Astrocyte (in vitro differentiated cells and primary cell): ENCODE results near the gene ATL2. TPM values are rescaled to one million over a fixed set of nuclear protein-coding genes. Genes with fewer than 3 reads are reported as not detected.

ENCODE experiments used
- DNase-seq: peaks from one replicate; pipeline ENCODE4 v3.0.0-alpha.2; 2010; ENCODE audit warnings: low read depth
- FAIRE-seq: peaks from 2 replicates; lab custom pipeline; 2011; peaks lifted over from hg19 to GRCh38; lab: Jason Lieb, UNC
- H2AFZ ChIP-seq: 2 replicates; pipeline ENCODE4 v1.6.0; 2012; ENCODE audit warnings: low read depth, low read length, inconsistent platforms
- H3K27ac ChIP-seq: 2 replicates; pipeline ENCODE4 v1.5.1; 2011; ENCODE audit warnings: low read depth, low read length, inconsistent platforms
- H3K27me3 ChIP-seq: 2 replicates; pipeline ENCODE4 v1.6.0; 2011; ENCODE audit warnings: low read length, inconsistent platforms; ENCODE audit not compliant: insufficient read depth
- H3K36me3 ChIP-seq: 2 replicates; pipeline ENCODE4 v1.5.1; 2011; ENCODE audit warnings: low read length, inconsistent platforms; ENCODE audit not compliant: insufficient read depth
- H3K4me1 ChIP-seq: 2 replicates; pipeline ENCODE4 v1.5.1; 2011; ENCODE audit warnings: low read length, inconsistent platforms; ENCODE audit not compliant: insufficient read depth
- H3K4me2 ChIP-seq: 2 replicates; pipeline ENCODE4 v1.6.0; 2012; ENCODE audit warnings: low read length, inconsistent platforms
- H3K4me3 ChIP-seq: 2 replicates; pipeline ENCODE4 v1.5.1; 2011; ENCODE audit warnings: low read depth, mild to moderate bottlenecking, low read length, inconsistent platforms; ENCODE audit not compliant: insufficient read depth
- H3K79me2 ChIP-seq: 2 replicates; pipeline ENCODE4 v1.6.0; 2012; ENCODE audit warnings: mild to moderate bottlenecking, low read length, inconsistent platforms; ENCODE audit not compliant: insufficient read depth
- H3K9ac ChIP-seq: 2 replicates; pipeline ENCODE4 v1.6.0; 2012; ENCODE audit warnings: mild to moderate bottlenecking, low read length, inconsistent platforms
- H3K9me3 ChIP-seq: 2 replicates; pipeline ENCODE4 v1.5.1; 2012; ENCODE audit warnings: low read depth, mild to moderate bottlenecking, low read length, inconsistent platforms; ENCODE audit not compliant: insufficient read depth
- H4K20me1 ChIP-seq: 2 replicates; pipeline ENCODE4 v1.6.0; 2012; ENCODE audit warnings: low read length, inconsistent platforms; ENCODE audit not compliant: insufficient read depth
- H3K27ac Mint-ChIP-seq: one replicate; pipeline ENCODE4 v1.8.0; 2021; ENCODE audit warnings: mild to moderate bottlenecking, mixed read lengths; ENCODE audit not compliant: unreplicated experiment
- H3K27me3 Mint-ChIP-seq: one replicate; pipeline ENCODE4 v1.8.0; 2021; ENCODE audit warnings: low read depth, mixed read lengths; ENCODE audit not compliant: unreplicated experiment
- H3K36me3 Mint-ChIP-seq: one replicate; pipeline ENCODE4 v1.8.0; 2021; ENCODE audit warnings: low read depth, mixed read lengths; ENCODE audit not compliant: unreplicated experiment
- H3K4me1 Mint-ChIP-seq: one replicate; pipeline ENCODE4 v1.8.0; 2021; ENCODE audit warnings: low read depth, mixed read lengths; ENCODE audit not compliant: unreplicated experiment
- H3K4me3 Mint-ChIP-seq: one replicate; pipeline ENCODE4 v1.8.0; 2021; ENCODE audit warnings: mild to moderate bottlenecking, moderate library complexity, mixed read lengths; ENCODE audit not compliant: unreplicated experiment
- H3K9me3 Mint-ChIP-seq: one replicate; pipeline ENCODE4 v1.8.0; 2021; ENCODE audit warnings: mild to moderate bottlenecking, mixed read lengths; ENCODE audit not compliant: unreplicated experiment
- CTCF ChIP-seq: IDR thresholded peaks from 2 replicates; pipeline ENCODE4 v1.5.1; 2011; ENCODE audit warnings: low read depth, mild to moderate bottlenecking, inconsistent platforms, low read length, moderate library complexity; ENCODE audit not compliant: insufficient read depth
- EZH2 ChIP-seq: IDR thresholded peaks from 2 replicates; pipeline ENCODE4 v1.6.1; 2012; ENCODE audit warnings: mild to moderate bottlenecking, low read length, inconsistent platforms; ENCODE audit not compliant: insufficient read depth
- total RNA-seq: library from RNA; stranded (reverse); gene quantifications from 2 replicates; pipeline ENCODE4 v1.2.1, GENCODE V29; 2021

ATL2 gene
- total RNA-seq, 1 donor from 2014 or later: 34.9 TPM

- no peaks in the 10 kb centered on the region for H4K20me1 ChIP-seq
- no peaks in the 10 kb centered on the region for H3K9me3 ChIP-seq
- DNase-seq (no peak), FAIRE-seq (no peak)
- no peaks in the 10 kb centered on the region for H3K36me3 ChIP-seq
- no peak overlapping the region for H3K4me3 ChIP-seq
- Mint-ChIP-seq H3K27ac (no peak overlapping the region), H3K9me3 (peaks cover 12% of the 10 kb centered on the region), H3K4me3 (no peak overlapping the region), H3K4me1 (no peaks in the 10 kb centered on the region), H3K36me3 (no peaks in the 10 kb centered on the region), H3K27me3 (peaks cover 2% of the 10 kb centered on the region)
- no peaks in the 10 kb centered on the region for H3K4me1 ChIP-seq
- H2AFZ ChIP-seq: no peak overlapping the region
- H3K4me2 ChIP-seq: no peak overlapping the region
- H3K27me3 ChIP-seq: no peaks in the 10 kb centered on the region
- no peaks in the 10 kb centered on the region for H3K79me2 ChIP-seq
- no peak overlapping the region for H3K9ac ChIP-seq
- no peak for TF ChIP-seq EZH2
- no peak for TF ChIP-seq CTCF
- H3K27ac ChIP-seq: no peak overlapping the region
Measured at GRCh38 chr2:38409156-38410102, 32.4 kb upstream of the ATL2 start.

- Mint-ChIP-seq H3K9me3 (peaks cover 6% of the 10 kb centered on the region), H3K27ac (no peak overlapping the region), H3K4me1 (no peaks in the 10 kb centered on the region), H3K27me3 (peaks cover 2% of the 10 kb centered on the region), H3K36me3 (no peaks in the 10 kb centered on the region), H3K4me3 (no peak overlapping the region)
- TF ChIP-seq CTCF: no peak
- no peak for TF ChIP-seq EZH2
- no peaks in the 10 kb centered on the region for H3K27me3 ChIP-seq
- no peak overlapping the region for H3K4me2 ChIP-seq
- no peaks in the 10 kb centered on the region for H3K9me3 ChIP-seq
- H3K4me3 ChIP-seq: no peak overlapping the region
- no peaks in the 10 kb centered on the region for H3K36me3 ChIP-seq
- no peaks in the 10 kb centered on the region for H3K4me1 ChIP-seq
- H3K79me2 ChIP-seq: no peaks in the 10 kb centered on the region
- H2AFZ ChIP-seq: no peak overlapping the region
- DNase-seq: no peak
- no peak overlapping the region for H3K9ac ChIP-seq
- no peaks in the 10 kb centered on the region for H4K20me1 ChIP-seq
- H3K27ac ChIP-seq: no peak overlapping the region
- no peak for FAIRE-seq
Measured at GRCh38 chr2:38407111-38407682, 30.1 kb upstream of the ATL2 start.

GRCh38 chr2:38406597-38407110 is 29.6 kb upstream of the ATL2 start:
- H3K9me3 Mint-ChIP-seq: peaks cover 8% of the 10 kb centered on the region
- H3K4me1 Mint-ChIP-seq: no peaks in the 10 kb centered on the region
- no peak overlapping the region for H3K9ac ChIP-seq

More at GRCh38 chr2:38406597-38407110, 29.6 kb upstream of the ATL2 start:
- H4K20me1 ChIP-seq: no peaks in the 10 kb centered on the region
- no peaks in the 10 kb centered on the region for H3K9me3 ChIP-seq
- H2AFZ ChIP-seq: no peak overlapping the region
- no peak overlapping the region for H3K27ac ChIP-seq
- no peaks in the 10 kb centered on the region for H3K79me2 ChIP-seq
- H3K4me1 ChIP-seq: no peaks in the 10 kb centered on the region
- DNase-seq (no peak), FAIRE-seq (no peak)
- Mint-ChIP-seq H3K27ac (no peak overlapping the region), H3K4me3 (no peak overlapping the region), H3K36me3 (no peaks in the 10 kb centered on the region), H3K27me3 (peaks cover 2% of the 10 kb centered on the region)
- H3K4me3 ChIP-seq: no peak overlapping the region
- H3K36me3 ChIP-seq: no peaks in the 10 kb centered on the region
- no peaks in the 10 kb centered on the region for H3K27me3 ChIP-seq
- H3K4me2 ChIP-seq: no peak overlapping the region
- no peak for TF ChIP-seq CTCF
- no peak for TF ChIP-seq EZH2
